ENCODE measurements around the gene NEO1.
A peak's percentile ranks its signal among the peaks of the same experiment; 100 is the strongest.

NEO1 gene

GRCh38 chr15:73305331-73306211 lies 253.3 kb downstream of the NEO1 start:
- peak; percentile 42 for TF ChIP-seq CTCF (IDR thresholded peaks at IDR 0.05; ENCODE audit: insufficient read depth, low read length, poor library complexity, severe bottlenecking)
- TF ChIP-seq EZH2phosphoT487 (conservative IDR thresholded peaks at IDR 0.05; ENCODE audit: low read length) = no peak
- H3K27ac ChIP-seq (ENCODE audit: low read depth, low read length) = no peak overlapping the region
- H3K36me3 ChIP-seq (ENCODE audit: low read length) = no peaks in the 10 kb centered on the region
- no peak overlapping the region for H3K4me2 ChIP-seq (ENCODE audit: low read depth, low read length, poor library complexity, severe bottlenecking)
- no peaks in the 10 kb centered on the region for H3K9me2 ChIP-seq (replicated peaks; ENCODE audit: insufficient read depth, low read length)
- no peak overlapping the region for H2AFZ ChIP-seq (ENCODE audit: low read depth, low read length, severe bottlenecking)
- no peaks in the 10 kb centered on the region for H3F3A ChIP-seq (ENCODE audit: insufficient read depth)
- H3K9me3 ChIP-seq (ENCODE audit: insufficient read depth, low read length) = no peaks in the 10 kb centered on the region
- H3K27me3 ChIP-seq (ENCODE audit: low read length) = no peaks in the 10 kb centered on the region
- no peaks in the 10 kb centered on the region for H4K20me1 ChIP-seq (ENCODE audit: low read depth, low read length)
- H3K79me2 ChIP-seq (ENCODE audit: insufficient read depth, low read length) = no peaks in the 10 kb centered on the region
- H3K9ac ChIP-seq (ENCODE audit: low read length) = no peak overlapping the region
- H3K4me3 ChIP-seq (ENCODE audit: insufficient read depth, low read length, poor library complexity, severe bottlenecking) = no peak overlapping the region

GRCh38 chr15:73308305-73308704 lies 256.0 kb downstream of the NEO1 start:
- H3K27me3 ChIP-seq (ENCODE audit: low read length) = no peaks in the 10 kb centered on the region
- H3K9me3 ChIP-seq (ENCODE audit: insufficient read depth, low read length) = no peaks in the 10 kb centered on the region
- no peaks in the 10 kb centered on the region for H3K36me3 ChIP-seq (ENCODE audit: low read length)
- no peak overlapping the region for H3K4me2 ChIP-seq (ENCODE audit: low read depth, low read length, poor library complexity, severe bottlenecking)
- H3K4me3 ChIP-seq (ENCODE audit: insufficient read depth, low read length, poor library complexity, severe bottlenecking) = no peak overlapping the region
- H3K79me2 ChIP-seq (ENCODE audit: insufficient read depth, low read length) = no peaks in the 10 kb centered on the region
- no peaks in the 10 kb centered on the region for H4K20me1 ChIP-seq (ENCODE audit: low read depth, low read length)
- no peak overlapping the region for H2AFZ ChIP-seq (ENCODE audit: low read depth, low read length, severe bottlenecking)
- no peak overlapping the region for H3K27ac ChIP-seq (ENCODE audit: low read depth, low read length)
- H3K9me2 ChIP-seq (replicated peaks; ENCODE audit: insufficient read depth, low read length) = no peaks in the 10 kb centered on the region
- H3F3A ChIP-seq (ENCODE audit: insufficient read depth) = no peaks in the 10 kb centered on the region
- no peak overlapping the region for H3K9ac ChIP-seq (ENCODE audit: low read length)
- no peak for TF ChIP-seq CTCF (IDR thresholded peaks at IDR 0.05; ENCODE audit: insufficient read depth, low read length, poor library complexity, severe bottlenecking)
- TF ChIP-seq EZH2phosphoT487 (conservative IDR thresholded peaks at IDR 0.05; ENCODE audit: low read length) = no peak

- Histone ChIP-seq H2AFZ (ENCODE audit: low read depth, low read length, severe bottlenecking) (no peak overlapping the region), H3K79me2 (ENCODE audit: insufficient read depth, low read length) (no peaks in the 10 kb centered on the region), H3K4me2 (ENCODE audit: low read depth, low read length, poor library complexity, severe bottlenecking) (no peak overlapping the region), H3K27me3 (ENCODE audit: low read length) (no peaks in the 10 kb centered on the region), H3K9me2 (replicated peaks; ENCODE audit: insufficient read depth, low read length) (no peaks in the 10 kb centered on the region), H3F3A (ENCODE audit: insufficient read depth) (no peaks in the 10 kb centered on the region), H4K20me1 (ENCODE audit: low read depth, low read length) (no peaks in the 10 kb centered on the region), H3K4me3 (ENCODE audit: insufficient read depth, low read length, poor library complexity, severe bottlenecking) (no peak overlapping the region), H3K36me3 (ENCODE audit: low read length) (no peaks in the 10 kb centered on the region), H3K27ac (ENCODE audit: low read depth, low read length) (no peak overlapping the region), H3K9ac (ENCODE audit: low read length) (no peak overlapping the region), H3K9me3 (ENCODE audit: insufficient read depth, low read length) (no peaks in the 10 kb centered on the region)
- no peak for TF ChIP-seq CTCF (IDR thresholded peaks at IDR 0.05; ENCODE audit: insufficient read depth, low read length, poor library complexity, severe bottlenecking)
- no peak for TF ChIP-seq EZH2phosphoT487 (conservative IDR thresholded peaks at IDR 0.05; ENCODE audit: low read length)
These were observed 261.6 kb downstream of the NEO1 start for GRCh38 chr15:73313861-73314260.
